HG02870 (cell line): ENCODE measurements around the gene GSG1L2.

Experiments used
- ATAC-seq: cut with Tn5 transposase; IDR thresholded peaks from one replicate; pipeline ENCODE4 v1.9.1; 2021; ENCODE audit warnings: mild to moderate bottlenecking, moderate library complexity; ENCODE audit not compliant: unreplicated experiment

The GSG1L2 gene

GRCh38 chr17:9821921-9822320 lies at the start of gene GSG1L2:
Gene GSG1L2 (minus strand): TSS chr17:9822079. CDS start chr17:9822071, 8 bp downstream.
- ATAC-seq: no peak

GRCh38 chr17:9868552-9868951 lies 46.7 kb upstream of the GSG1L2 start:
- no peak for ATAC-seq

- ATAC-seq: no peak
Measured at GRCh38 chr17:9865586-9865985, 43.7 kb upstream of the GSG1L2 start.

- ATAC-seq: no peak
Measured at GRCh38 chr17:9862949-9863348, 41.1 kb upstream of the GSG1L2 start.

- ATAC-seq: no peak
Measured at GRCh38 chr17:9862220-9862619, 40.3 kb upstream of the GSG1L2 start.

- ATAC-seq: no peak
Measured at GRCh38 chr17:9860851-9861250, 39.0 kb upstream of the GSG1L2 start.

GRCh38 chr17:9859781-9860180 lies 37.9 kb upstream of the GSG1L2 start:
- ATAC-seq: no peak

GRCh38 chr17:9855036-9855435 lies 33.2 kb upstream of the GSG1L2 start:
- ATAC-seq: no peak

GRCh38 chr17:9854255-9854654 lies 32.4 kb upstream of the GSG1L2 start:
- ATAC-seq: no peak

- ATAC-seq: no peak
Measured at GRCh38 chr17:9850151-9850550, 28.3 kb upstream of the GSG1L2 start.

GRCh38 chr17:9845306-9845705 lies 23.4 kb upstream of the GSG1L2 start:
- no peak for ATAC-seq

- ATAC-seq: no peak
Measured at GRCh38 chr17:9844153-9844552, 22.3 kb upstream of the GSG1L2 start.

- no peak for ATAC-seq
Measured at GRCh38 chr17:9843152-9844010, 21.5 kb upstream of the GSG1L2 start.

GRCh38 chr17:9842057-9842758 lies 20.3 kb upstream of the GSG1L2 start:
- no peak for ATAC-seq

- ATAC-seq: no peak
Measured at GRCh38 chr17:9839433-9839832, 17.6 kb upstream of the GSG1L2 start.

GRCh38 chr17:9837551-9838471 lies 15.9 kb upstream of the GSG1L2 start:
- ATAC-seq: no peak

GRCh38 chr17:9833922-9834321 lies 12.0 kb upstream of the GSG1L2 start:
- ATAC-seq: no peak

GRCh38 chr17:9830711-9831110 lies 8.8 kb upstream of the GSG1L2 start:
- no peak for ATAC-seq

- ATAC-seq: no peak
Measured at GRCh38 chr17:9829343-9829742, 7.5 kb upstream of the GSG1L2 start.

- ATAC-seq: no peak
Measured at GRCh38 chr17:9828296-9829295, 6.7 kb upstream of the GSG1L2 start.
